Measurements from ENCODE around the gene PTPRU.
"Not testable (repeated sequence)": the region's sequence is repeated elsewhere in the genome, so short reads cannot be mapped to it uniquely, and the experiment has no call there.

PTPRU gene

GRCh38 chr1:29222260-29222659 is 14.1 kb upstream of the PTPRU start:
- DNase-seq = not testable (repeated sequence)

GRCh38 chr1:29222686-29223085 is 13.6 kb upstream of the PTPRU start:
- no peak for DNase-seq

GRCh38 chr1:29223521-29223920 is 12.8 kb upstream of the PTPRU start:
- no peak for DNase-seq

GRCh38 chr1:29224356-29224837 is 11.9 kb upstream of the PTPRU start:
- DNase-seq = no peak

- no peak for DNase-seq
Measured at GRCh38 chr1:29225361-29225760, 11.0 kb upstream of the PTPRU start.

- no peak for DNase-seq
Measured at GRCh38 chr1:29227511-29227910, 8.8 kb upstream of the PTPRU start.

GRCh38 chr1:29230204-29230552 is 6.1 kb upstream of the PTPRU start:
- DNase-seq = no peak

GRCh38 chr1:29230553-29231378 is 5.6 kb upstream of the PTPRU start, which contains the start of gene MECR:
MECR (minus strand) TSS chr1:29230934; CDS start chr1:29230906, 28 bp downstream.
- DNase-seq = peak; percentile 93

- no peak for DNase-seq
Measured at GRCh38 chr1:29232387-29232786, 3.9 kb upstream of the PTPRU start.

- no peak for DNase-seq
Measured at GRCh38 chr1:29233693-29234092, 2.6 kb upstream of the PTPRU start.

GRCh38 chr1:29234471-29234870 is 1.9 kb upstream of the PTPRU start:
- DNase-seq = no peak

GRCh38 chr1:29234881-29235280 is 1.4 kb upstream of the PTPRU start:
- DNase-seq = not testable (repeated sequence)

- DNase-seq = peak; percentile 87
Measured at GRCh38 chr1:29236712-29237128, 398 bp downstream of the PTPRU start.

GRCh38 chr1:29237129-29237821 is 953 bp downstream of the PTPRU start:
- peak; percentile 84 for DNase-seq

- peak; percentile 83 for DNase-seq
Measured at GRCh38 chr1:29237852-29238619, 1.7 kb downstream of the PTPRU start.

GRCh38 chr1:29238620-29239002 is 2.3 kb downstream of the PTPRU start:
- DNase-seq = no peak

- no peak for DNase-seq
Measured at GRCh38 chr1:29239142-29239541, 2.8 kb downstream of the PTPRU start.

- no peak for DNase-seq
Measured at GRCh38 chr1:29240400-29240837, 4.1 kb downstream of the PTPRU start.

- DNase-seq = no peak
Measured at GRCh38 chr1:29240986-29241385, 4.7 kb downstream of the PTPRU start.

- DNase-seq = no peak
Measured at GRCh38 chr1:29243023-29243870, 6.9 kb downstream of the PTPRU start.

GRCh38 chr1:29243871-29244200 is 7.5 kb downstream of the PTPRU start:
- DNase-seq = no peak

- no peak for DNase-seq
Measured at GRCh38 chr1:29245261-29245660, 8.9 kb downstream of the PTPRU start.
